Activated CD8-positive, alpha-beta memory T cell treated with anti-CD3 and anti-CD28 coated beads, Interleukin-2, amount 50 U/mL, for 24 hours (primary cell): ENCODE measurements around the gene AGT.
"Not testable (repeated sequence)": the region's sequence is repeated elsewhere in the genome, so short reads cannot be mapped to it uniquely, and the experiment has no call there.

Source experiments
- DNase-seq: peaks from one replicate; pipeline ENCODE4 v3.0.0-alpha.2; 2020; ENCODE audit errors: extremely low read depth

AGT gene

DNA sequence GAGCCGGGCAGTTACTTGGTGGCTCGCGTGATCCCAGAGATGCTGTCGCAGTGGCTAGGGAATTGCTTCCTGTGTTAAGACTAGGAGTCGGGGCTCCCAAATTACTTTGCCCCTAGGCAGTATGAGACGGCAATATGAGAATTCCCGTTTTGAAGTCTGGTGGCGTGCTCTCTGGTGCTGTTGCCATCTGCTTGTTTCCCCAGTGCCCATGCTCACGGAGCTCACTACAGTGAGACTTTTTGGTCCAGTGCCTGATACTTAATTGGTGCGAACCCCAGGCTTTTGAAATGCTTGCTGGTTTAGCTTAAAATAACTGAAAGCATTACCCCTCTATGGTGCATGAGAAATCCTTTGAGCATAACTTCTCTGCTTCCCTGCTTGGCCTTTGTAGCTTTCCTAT, 22.3 kb downstream of the AGT start:
- DNase-seq: no peak

GRCh38 chr1:230690101-230690500, 23.8 kb downstream of the AGT start:
- DNase-seq: no peak

DNA sequence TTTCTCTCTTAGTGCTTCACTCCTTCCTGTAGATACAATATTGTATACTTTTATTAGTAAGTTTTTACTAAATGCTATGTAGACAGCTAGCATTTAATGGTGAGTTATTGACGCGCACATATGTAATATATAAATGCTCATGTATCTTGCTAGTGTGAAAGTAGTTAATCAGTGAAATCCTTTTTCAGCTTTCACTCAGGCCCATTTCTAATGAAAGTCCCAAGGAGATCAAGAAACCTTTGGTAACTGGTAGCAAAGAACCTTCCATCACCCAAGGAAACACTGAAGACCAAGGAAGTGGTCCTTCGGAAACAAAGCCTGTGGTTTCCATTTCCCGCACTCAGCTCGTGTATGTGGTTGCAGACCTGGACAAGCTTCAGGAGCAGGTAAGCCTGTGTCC, 27.2 kb downstream of the AGT start:
- DNase-seq: no peak

DNA sequence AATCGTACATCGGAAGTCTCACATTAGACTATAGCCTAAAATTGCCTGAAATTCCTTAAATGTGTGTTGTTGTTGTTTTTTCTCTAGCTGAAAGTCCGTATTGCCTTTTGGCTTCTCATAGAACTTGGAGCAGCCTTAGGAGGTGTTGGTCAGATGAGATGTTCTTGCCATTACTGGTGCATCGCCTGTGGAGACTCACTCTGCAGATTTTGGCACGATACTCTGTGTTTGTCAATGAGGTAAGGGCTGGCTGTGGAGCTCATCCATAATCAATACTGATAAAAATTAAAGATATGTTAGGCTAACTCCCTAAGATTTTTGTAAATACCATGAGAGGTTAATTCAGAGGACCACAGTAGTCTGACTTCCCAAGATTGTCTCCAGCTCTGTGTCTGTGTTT, 28.9 kb downstream of the AGT start:
- DNase-seq: no peak

- no peak for DNase-seq
Observed at GRCh38 chr1:230684146-230684545, 29.8 kb downstream of the AGT start.

DNA sequence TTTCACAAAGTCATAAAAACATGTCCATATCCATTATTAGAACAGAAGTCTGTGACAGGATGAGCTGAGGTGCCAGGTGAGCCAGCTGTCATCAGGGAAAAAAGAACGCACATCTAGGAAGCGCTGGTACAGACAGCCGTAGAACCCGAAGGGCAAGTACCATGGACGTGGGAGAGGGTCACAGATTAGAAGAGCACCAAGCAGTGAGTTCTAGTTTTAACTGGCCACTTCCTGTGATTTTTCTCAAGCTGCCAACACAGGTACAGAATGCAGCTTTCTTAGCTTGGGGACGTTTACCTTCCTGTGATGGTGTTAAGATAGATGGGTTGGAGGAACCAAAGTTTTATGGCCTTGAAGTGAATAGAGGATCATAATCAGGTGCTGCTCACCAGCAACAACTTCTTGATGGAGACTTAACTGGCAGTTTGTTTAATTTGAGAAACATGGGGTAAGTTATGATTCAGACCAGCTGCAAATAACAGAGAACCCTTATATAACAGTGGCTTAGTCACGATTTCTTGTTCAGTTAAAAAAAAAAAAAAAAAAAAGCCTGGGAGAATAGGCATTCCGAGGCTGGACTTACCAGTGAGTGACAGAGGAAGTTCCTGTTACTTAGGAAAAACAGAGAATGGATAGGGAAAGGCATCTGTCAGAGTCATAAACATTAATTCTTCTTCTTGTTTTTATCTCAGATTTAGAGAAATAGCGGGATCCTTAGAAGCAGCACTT, 30.9 kb downstream of the AGT start:
- DNase-seq: no peak

DNA sequence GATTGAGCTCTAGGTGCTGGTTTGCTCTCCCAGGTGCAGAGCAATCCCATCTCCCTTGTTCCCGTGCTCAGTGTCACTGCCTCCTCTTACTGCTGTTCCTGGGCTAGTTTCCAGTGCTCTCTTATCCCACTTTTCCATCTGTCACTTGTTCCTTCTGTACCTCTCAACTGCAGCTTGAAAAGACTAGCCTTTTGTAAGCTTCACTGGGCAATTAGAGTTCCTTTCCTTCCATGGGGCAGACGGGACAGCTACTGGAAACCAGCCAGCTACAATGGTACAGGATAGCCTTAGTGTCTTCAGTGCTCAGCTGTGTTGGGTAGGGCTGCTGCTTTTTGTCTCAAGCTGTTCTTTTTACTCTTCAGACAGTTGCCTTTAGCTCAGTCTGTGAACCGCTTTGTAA, 31.6 kb downstream of the AGT start:
- DNase-seq: no peak

- no peak for DNase-seq
Observed at GRCh38 chr1:230681599-230681998, 32.3 kb downstream of the AGT start.

DNA sequence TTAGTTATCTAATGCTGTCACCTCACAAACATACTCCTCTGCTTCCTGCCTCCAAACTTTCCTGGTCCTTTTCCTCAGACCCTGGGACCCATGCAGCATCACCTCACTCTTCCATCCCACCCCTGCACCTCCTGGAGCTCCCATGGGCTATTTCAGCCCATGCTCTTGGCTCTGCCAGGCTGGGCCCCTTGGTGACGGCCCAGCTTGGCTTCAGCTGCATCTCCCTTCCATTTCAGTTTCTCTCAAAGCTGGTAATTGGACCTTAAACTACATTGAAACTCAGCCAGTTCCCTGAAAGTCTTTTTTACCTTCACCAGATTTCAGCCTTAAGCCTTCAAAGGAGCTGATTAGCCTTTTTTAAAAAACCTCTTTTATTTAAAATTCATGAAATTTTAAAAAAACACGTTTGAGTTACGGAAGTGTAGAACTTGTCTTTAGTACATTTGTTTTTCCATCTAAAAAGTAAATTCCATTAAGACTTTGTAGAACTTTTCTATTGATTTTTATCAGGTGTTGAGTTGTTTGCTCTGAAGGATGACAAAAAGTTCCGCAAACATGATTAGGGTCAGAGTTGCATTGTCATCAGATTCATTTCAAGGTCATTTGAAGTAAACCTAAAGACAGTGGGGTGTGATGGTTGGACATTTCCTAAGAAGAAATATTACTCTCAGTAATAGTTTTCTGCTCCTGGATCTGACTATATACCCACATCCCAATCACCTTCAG, 33.5 kb downstream of the AGT start:
- no peak for DNase-seq

DNA sequence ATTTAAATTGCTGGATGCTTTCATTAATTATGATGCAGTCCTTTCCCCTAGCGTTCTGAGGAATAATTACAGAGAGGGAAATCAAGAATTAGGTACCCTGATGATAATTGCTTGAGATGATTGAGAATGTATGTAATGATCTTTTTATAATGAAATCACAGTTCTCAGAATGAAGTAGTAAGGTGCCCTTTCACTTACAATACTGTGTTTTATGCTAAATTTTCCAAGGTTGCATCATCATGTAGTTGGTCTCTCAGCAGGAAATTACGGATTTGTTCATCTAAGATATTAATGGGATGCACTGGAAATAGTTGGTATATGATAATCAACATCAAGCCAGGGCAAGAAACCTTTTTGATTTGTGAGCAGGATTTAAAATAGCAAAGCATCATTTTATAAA, 34.1 kb downstream of the AGT start:
- DNase-seq: no peak

GRCh38 chr1:230679192-230679591, 34.7 kb downstream of the AGT start:
- no peak for DNase-seq

DNA sequence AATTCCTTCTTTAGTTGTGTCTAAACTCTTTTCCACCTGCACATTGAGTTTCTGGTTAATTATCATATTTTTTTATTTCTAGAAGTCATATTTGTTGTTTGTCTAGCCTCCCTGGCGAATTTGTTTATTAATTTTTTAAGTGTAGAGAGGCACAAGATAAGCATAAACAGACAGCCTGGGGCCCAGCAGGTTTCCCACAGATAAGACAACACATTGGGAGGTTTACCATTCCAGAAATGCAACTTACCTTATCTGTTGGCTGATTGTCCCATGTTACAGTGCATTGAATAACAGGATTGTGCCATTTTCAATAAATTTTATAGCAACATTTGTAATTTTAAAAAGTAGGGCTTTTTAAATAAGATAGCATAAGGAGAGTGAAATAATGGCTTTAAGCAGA, 36.7 kb downstream of the AGT start:
- DNase-seq: no peak

GRCh38 chr1:230674581-230674980, 39.3 kb downstream of the AGT start:
- DNase-seq: no peak

DNA sequence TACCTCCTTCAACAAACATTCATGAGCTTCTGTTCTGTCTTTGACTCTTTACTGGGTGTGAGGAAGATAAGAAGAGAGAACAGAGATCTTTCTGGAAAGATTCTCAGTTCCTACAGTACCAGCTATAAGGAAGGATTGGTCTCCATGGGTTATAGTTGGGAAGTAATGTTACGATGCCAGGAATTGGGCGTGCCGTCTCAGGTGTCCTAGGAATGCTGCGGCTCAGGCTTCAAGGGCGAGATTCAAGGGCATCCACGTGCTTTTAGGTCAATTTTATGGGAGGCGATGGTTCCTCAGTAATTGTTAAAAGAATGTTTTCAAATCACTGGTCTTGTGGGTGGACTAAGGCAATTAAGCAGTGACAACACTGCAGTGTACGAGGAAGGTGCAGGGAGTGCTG, 44.4 kb downstream of the AGT start:
- DNase-seq: no peak

- no peak for DNase-seq
Observed at GRCh38 chr1:230668227-230668626, 45.7 kb downstream of the AGT start.

DNA sequence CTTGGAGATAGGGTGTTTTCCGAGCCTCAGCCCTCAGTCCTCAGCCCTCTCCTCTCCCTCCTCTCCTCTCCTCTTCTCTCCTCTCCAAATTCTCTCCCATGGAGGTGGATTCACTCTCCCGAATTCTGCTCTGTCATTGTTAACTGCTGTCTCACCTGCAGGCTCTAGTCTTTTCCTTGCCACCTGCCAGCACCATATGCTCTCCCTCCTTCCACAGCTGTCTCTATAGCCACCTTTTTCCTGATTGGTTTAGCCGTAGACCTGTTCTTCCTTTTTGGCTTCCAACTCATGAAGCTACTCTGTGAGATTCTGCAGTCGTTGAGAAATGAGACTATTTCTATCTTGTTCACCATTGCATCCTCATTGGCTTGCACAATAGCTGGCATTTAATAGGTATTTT, 51.9 kb downstream of the AGT start:
- DNase-seq: no peak

DNA sequence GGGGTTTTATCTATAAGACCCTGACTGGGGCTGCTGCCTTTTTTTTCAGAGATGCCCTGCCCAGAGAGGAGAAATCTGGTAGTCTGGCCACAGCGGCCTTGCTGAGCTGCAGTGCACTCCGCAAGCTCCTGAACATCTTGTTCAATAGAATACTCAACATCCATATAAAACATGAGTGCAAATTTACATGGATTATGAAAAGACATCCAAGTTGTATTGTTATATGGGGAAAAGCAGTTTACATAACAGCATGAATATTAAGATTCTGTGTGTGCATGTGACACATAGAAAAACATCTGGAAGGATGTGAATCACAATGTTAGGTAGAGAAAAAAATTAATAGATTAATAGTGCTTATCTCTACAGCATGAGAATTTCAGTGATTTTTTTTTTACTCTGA, 55.2 kb downstream of the AGT start:
- no peak for DNase-seq

DNA sequence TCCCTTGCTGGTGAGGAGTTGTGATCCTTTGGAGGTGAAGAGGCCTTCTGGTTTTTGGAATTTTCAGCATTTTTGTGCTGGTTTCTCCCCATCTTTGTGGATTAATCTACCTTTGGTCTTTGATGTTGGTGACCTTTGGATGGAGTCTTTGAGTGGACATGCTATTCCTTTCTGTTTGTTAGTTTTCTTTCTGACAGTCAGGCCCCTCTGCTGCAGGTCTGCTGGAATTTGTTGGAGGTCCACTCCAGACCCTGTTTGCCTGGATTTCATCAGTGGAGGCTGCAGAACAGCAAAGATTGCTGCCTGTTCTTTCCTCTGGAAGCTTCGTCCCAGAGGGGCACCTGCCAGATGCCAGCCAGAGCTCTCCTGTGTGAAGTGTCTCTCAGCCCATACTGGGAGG, 55.8 kb downstream of the AGT start:
- not testable (repeated sequence) for DNase-seq

DNA sequence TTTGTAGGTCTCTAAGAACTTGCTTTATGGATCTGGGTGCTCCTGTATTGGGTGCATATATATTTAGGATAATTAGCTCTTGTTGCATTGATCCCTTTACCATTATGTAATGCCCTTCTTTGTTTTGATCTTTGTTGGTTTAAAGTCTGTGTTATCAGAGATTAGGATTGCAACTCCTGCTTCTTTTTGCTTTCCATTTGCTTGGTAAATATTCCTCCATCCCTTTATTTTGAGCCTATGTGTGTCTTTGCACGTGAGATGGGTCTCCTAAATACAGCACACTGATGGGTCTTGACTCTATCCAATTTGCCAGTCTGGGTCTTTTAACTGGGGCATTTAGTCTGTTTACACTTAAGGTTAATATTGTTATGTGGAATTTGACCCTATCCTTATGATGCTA, 57.2 kb downstream of the AGT start:
- DNase-seq: not testable (repeated sequence)
